Kidney (tissue), 14 donors: Measurements from ENCODE around the gene LIX1. TPM values are rescaled to one million over a fixed set of nuclear protein-coding genes. Genes with fewer than 3 reads are reported as not detected.
A peak's percentile ranks its signal among the peaks of the same experiment; 100 is the strongest.

Experiments
- DNase-seq, 5 donors: peaks; one replicate each; pipeline ENCODE4 v3.0.0-alpha.2; 2013 to 2020
- FAIRE-seq: peaks from 2 replicates; lab custom pipeline; 2012; peaks lifted over from hg19 to GRCh38; lab: Jason Lieb, UNC
- H3K27ac ChIP-seq, 2 donors: one replicate each; pipeline ENCODE4 v1.7.0; 2013; ENCODE audit warnings: low read depth in 2 of 2, low read length in 2 of 2, inconsistent platforms in 1 of 2
- H3K27me3 ChIP-seq: one replicate; pipeline ENCODE4 v1.7.1; 2013; ENCODE audit warnings: low read length, inconsistent platforms; ENCODE audit not compliant: control insufficient read depth, insufficient read depth
- H3K36me3 ChIP-seq, 3 donors: one replicate each; pipeline versions ENCODE4 v1.7.0 to v1.7.1; 2013; ENCODE audit warnings: low read length in 3 of 3, control low read depth in 1 of 3, inconsistent platforms in 1 of 3; ENCODE audit not compliant: insufficient read depth in 3 of 3, control insufficient read depth in 2 of 3
- H3K4me1 ChIP-seq, 3 donors: one replicate each; pipeline versions ENCODE4 v1.7.0 to v1.7.1; 2013; ENCODE audit warnings: low read length in 3 of 3, inconsistent platforms in 1 of 3, low read depth in 1 of 3; ENCODE audit not compliant: control insufficient read depth in 2 of 3, insufficient read depth in 2 of 3
- H3K4me3 ChIP-seq, 3 donors: one replicate each; pipeline versions ENCODE4 v1.7.0 to v1.8.1; 2013; ENCODE audit warnings: low read length in 3 of 3, control low read depth in 1 of 3, inconsistent platforms in 1 of 3
- H3K9ac ChIP-seq, 3 donors: one replicate each; pipeline versions ENCODE4 v1.7.0 to v1.7.1; 2013; ENCODE audit warnings: low read length in 3 of 3, control low read depth in 1 of 3, inconsistent platforms in 1 of 3
- H3K9me3 ChIP-seq, 3 donors: one replicate each; pipeline versions ENCODE4 v1.7.0 to v1.7.1; 2013; ENCODE audit warnings: low read length in 3 of 3, control low read depth in 1 of 3, inconsistent platforms in 1 of 3; ENCODE audit not compliant: control insufficient read depth in 2 of 3, insufficient read depth in 1 of 3
- CTCF ChIP-seq: IDR thresholded peaks from 3 replicates; pipeline ENCODE4 v1.5.1; 2012; ENCODE audit warnings: mild to moderate bottlenecking, moderate library complexity, borderline replicate concordance; ENCODE audit not compliant: insufficient read depth; ENCODE audit errors: extremely low read depth
- intact Hi-C: fragments of 100-400 bp; cut with DNase I; formaldehyde crosslinking; loops from one replicate; pipeline ENCODE4 v1.11.1; 2022
- polyA plus RNA-seq: library from polyadenylated mRNA; stranded (reverse); fragments of 350-450 nt; fragmentation: Illumina TruSeq; extraction: RNeasy Lipid Tissue Mini Kit (QIAGEN cat#74804); gene quantifications from one replicate; pipeline ENCODE4 v1.2.3, GENCODE V29; 2014; ENCODE audit warnings: low read depth, low replicate concordance; ENCODE audit not compliant: insufficient read depth
- total RNA-seq: library from RNA; stranded (reverse); fragmentation: NEBNext Ultra II Directional; extraction: Animal tissue kit (Norgen Biotek cat#: 25700); gene quantifications from one replicate; pipeline ENCODE4 v1.2.1, GENCODE V29; 2021
- donor health status: control.
- donor health status: control.
- donor health status: control.
- donor health status: control.
- donor health status: control.
- donor health status: DM: yes; HTN: yes; CAD: no.
- donor health status: Normal renal cell carcinoma (clear cell type).

The LIX1 gene
- total and polyA plus RNA-seq, 2 donors from 2014 or later, result 0.65 to 33.4 TPM

- peak overlapping the region in 1 of 3 donors; percentile 3 for H3K9ac ChIP-seq
- peak overlapping the region in 1 of 2 donors; percentile 77 for H3K27ac ChIP-seq
- FAIRE-seq, result no peak
- H3K4me3 ChIP-seq, result peak overlapping the region in 2 of 3 donors; percentile 14 to 19
- intact Hi-C loops, result no loop called here
- no peak for TF ChIP-seq CTCF
- H3K27me3 ChIP-seq, result no peaks in the 10 kb centered on the region
- DNase-seq, result peak; percentile 62 to 91 (median 81)
- peaks cover 0 to 12% (median 8%) of the 10 kb centered on the region in 3 donors for H3K4me1 ChIP-seq
- no peaks in the 10 kb centered on the region for H3K9me3 ChIP-seq
- H3K36me3 ChIP-seq, result no peaks in the 10 kb centered on the region
Measured at GRCh38 chr5:97042996-97043395, 99.4 kb downstream of the LIX1 start.

Other genes with a start within 250 kb of the LIX1 start
- 74.3 TPM for gene LNPEP, start 206.5 kb downstream of the LIX1 start, total RNA-seq
- 6.5 TPM for gene LNPEP, start 206.5 kb downstream of the LIX1 start, polyA plus RNA-seq
- 23.3 TPM for gene RIOK2, start 40.6 kb upstream of the LIX1 start, total RNA-seq
- gene RIOK2, start 40.6 kb upstream of the LIX1 start, polyA plus RNA-seq, result 18.2 TPM